Stimulated activated CD8-positive, alpha-beta memory T cell treated with anti-CD3 and anti-CD28 coated beads, Interleukin-12 subunit alpha, Interleukin-12 subunit beta, amount 100 ng/mL, for 1 hour (primary cell): Measurements from ENCODE around the gene MDGA2.
"Not testable (repeated sequence)": the region's sequence is repeated elsewhere in the genome, so short reads cannot be mapped to it uniquely, and the experiment has no call there.

Experiments
- DNase-seq: peaks from one replicate; pipeline ENCODE4 v3.0.0-alpha.2; 2020; ENCODE audit warnings: low read depth

The MDGA2 gene

GRCh38 chr14:47226877-47227520 lies 448.4 kb downstream of the MDGA2 start:
- DNase-seq = no peak

DNA sequence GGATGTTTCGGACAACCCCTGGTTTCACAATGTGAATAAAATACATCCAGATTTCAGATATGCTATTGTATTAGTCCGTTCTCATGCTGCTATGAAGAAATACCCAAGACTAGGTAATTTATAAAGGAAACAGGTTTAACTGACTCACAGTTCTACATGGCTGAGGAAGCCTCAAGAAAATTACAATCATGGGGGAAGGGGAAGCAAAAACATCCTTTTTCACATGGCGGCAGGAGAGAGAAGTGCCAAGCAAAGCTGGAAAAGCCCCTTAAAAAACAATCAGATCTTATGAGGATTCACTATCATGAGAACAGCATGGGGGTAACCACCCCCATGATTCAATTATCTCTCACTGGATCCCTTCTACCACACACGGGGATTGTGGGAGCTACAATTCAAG lies 451.7 kb downstream of the MDGA2 start:
- DNase-seq = no peak

GRCh38 chr14:47220096-47220495 lies 455.3 kb downstream of the MDGA2 start:
- no peak for DNase-seq

DNA sequence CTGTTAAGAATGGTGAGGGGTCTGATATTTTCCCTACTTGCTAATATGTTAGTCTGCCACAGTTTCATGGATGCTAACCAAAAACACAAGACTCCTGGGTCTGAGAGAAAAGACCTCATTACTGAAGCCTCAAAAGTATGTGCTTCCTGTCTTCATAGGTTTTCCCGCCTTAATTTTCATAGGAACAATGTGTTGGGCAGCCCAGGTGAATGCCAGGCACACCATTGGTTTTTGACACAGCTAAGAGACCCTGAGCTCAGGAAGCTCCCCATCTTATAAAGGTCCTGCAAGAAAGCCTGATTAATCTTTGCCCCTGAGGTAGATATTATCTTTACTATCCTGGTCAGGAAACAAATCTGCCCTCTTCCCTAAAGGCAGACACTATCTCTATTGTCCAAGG lies 464.1 kb downstream of the MDGA2 start:
- no peak for DNase-seq

DNA sequence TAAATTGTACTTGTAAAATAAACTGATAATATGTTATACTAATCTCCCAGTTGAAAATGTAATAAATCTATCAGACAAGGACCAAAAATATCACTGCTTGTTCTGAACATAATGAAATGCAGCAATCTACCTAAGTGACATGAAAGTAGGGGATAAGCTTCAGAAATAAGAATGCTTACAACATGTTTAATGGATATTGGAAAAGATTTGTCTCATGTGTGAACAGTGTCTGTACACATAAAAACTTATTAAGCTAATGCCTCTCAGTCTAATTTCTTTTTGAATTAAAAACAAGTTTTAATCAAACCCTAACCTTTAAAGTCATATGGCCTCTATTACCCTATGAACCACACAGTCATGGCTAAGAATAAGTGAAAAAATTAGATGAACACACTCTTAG lies 465.3 kb downstream of the MDGA2 start:
- no peak for DNase-seq

DNA sequence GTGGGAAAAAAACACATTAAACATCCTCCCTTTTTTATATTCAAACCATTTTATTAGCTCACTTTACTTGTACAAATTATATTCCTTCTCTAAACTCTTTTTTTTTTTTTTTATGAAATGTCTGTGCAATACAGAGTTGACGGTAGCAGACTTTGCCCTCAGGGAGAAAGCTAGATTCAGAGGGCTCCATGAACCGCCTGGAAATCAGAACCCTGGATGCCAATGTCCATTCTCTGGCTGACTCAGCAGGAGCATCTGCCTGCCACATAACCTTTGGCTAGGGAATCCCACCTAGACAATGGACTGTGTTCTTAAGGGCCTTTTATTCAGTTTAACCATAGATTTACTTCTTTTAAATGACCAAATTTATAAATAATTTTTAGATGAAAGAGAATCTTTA lies 467.0 kb downstream of the MDGA2 start:
- DNase-seq = no peak

DNA sequence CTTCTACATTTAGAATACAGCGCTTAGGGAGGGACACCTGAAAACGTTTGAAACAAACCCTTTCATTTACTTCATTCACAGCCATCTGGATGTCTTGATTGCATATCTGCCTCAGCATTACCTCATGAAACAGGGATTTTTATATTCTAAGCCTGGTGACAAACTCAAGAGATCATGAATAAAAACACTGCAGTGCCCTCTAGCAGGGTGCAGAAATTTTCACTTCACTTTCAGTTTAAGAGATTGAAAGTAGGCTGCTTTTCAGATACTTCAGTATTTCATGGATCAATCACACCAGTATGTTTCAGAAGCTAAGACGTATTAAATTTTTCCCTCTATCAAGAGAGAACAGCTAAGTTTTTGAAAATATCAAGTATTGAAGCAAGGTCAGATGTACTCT lies 467.8 kb downstream of the MDGA2 start:
- DNase-seq = no peak

DNA sequence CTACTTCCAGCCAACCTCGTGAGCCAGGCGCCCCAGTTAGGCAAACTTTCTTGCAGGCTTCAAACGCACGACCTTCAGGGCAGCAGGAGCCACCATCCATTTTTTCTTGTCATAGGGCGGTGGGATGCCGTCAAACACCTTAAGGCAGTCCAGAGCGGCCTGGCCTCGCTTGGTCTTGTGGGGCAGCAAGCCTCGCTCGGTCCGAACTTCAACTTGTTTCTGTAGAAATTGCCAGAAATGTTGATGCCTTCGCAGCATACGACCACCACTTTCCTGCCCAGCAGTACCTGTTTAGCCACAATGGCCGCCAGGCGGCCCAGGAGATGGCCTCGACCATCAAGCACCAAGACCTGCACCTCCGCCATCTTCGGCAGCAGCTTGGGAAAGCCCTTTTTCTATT lies 474.7 kb downstream of the MDGA2 start:
- DNase-seq = no peak

DNA sequence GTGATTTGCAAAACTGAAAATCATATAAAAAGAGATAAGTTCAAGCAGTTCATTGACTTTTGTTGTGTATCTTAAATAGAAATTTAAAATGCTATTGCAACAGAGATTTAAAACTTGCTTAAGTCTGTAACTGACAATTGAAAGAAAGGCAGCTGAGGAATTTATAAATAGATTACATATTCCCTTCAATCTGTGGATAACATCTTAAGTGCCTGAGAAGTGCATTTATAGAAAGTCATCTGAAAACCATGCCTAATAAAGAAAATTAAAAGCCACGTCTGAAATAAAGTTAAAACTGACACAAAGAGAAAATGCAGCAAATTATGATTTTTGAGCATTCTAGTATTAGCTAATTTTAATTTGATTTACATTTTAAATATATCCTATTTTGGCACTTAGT lies 479.8 kb downstream of the MDGA2 start:
- DNase-seq = no peak

DNA sequence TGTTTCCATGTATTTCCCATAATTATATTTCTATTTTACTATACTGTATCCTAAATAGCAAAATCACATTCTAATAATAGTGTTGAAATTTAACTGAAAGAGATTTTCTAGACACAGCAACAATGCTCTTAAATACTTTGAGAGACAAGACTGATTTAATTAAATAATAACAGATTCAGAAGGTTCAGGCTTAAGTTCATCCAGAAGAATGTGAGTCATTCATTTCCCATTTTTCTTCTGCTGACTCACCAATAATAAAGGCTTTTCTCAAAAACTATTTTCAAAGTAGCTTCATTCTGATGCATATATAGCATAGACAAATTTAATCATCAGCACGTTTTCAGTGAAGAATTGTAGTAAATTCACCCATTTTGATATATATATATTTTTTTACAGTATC lies 481.4 kb downstream of the MDGA2 start:
- no peak for DNase-seq

- not testable (repeated sequence) for DNase-seq
Observed at GRCh38 chr14:47192203-47192602, 483.2 kb downstream of the MDGA2 start.

DNA sequence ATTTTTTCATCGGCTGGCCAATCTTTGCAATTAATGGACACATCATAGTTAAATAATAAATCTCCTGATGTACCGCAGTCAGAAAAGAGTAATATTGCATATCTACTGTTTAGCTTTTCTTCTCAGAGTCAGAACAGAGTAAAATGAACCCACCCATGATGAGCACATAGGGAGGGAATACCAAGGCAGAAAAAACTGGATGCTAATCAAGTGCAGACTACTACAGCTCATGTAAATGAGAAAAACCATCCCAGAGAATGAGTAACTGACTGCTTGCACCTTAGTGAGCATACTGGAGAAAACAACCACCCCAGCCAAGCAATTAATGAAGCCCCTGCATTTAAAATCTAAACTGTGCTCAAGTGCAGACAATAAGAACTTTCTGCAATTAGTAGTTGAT lies 483.7 kb downstream of the MDGA2 start:
- DNase-seq = no peak

GRCh38 chr14:47189911-47190484 lies 485.4 kb downstream of the MDGA2 start:
- DNase-seq = no peak

DNA sequence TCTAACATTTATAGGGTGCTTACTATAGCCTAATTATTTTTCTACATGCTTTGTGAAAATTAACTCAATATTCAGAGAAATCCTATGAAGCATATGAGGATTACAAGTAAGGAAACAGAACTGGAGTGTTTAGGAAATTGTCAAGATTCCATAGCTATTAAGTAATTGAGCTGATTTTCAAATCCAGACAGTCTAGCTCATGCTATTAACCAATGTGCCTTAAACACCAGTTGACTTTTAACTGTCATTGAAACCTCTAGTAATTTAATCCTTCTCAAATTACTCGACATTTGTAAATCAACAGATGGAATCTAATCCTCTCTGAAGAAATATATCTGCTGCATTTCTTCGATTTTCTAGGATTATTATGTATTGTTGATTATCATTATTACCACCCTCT lies 488.9 kb downstream of the MDGA2 start:
- DNase-seq = no peak

- DNase-seq = no peak
Observed at GRCh38 chr14:47179906-47180305, 495.5 kb downstream of the MDGA2 start.

GRCh38 chr14:47171896-47172295 lies 503.5 kb downstream of the MDGA2 start:
- DNase-seq = not testable (repeated sequence)

- no peak for DNase-seq
Observed at GRCh38 chr14:47167402-47167801, 508.0 kb downstream of the MDGA2 start.

DNA sequence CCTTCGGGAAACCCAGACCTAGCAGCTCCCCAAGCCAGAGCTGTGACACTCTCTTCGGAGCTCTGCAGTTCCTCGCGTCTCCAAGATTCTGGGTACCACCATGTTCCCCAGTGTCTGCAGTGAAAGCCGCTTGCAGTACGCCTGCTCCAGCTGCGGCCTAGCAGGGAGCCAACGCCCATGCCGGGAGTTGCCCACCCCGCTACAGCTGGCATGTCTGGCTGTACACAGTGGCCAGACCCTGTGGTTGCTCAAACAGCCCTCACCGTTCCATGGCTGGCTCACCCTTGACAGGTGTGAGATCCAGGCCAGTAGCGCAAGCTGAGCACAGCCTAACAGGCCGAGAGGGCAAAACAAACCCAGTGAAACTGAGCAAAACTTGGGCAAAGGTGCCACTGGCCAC lies 520.0 kb downstream of the MDGA2 start:
- DNase-seq = no peak

DNA sequence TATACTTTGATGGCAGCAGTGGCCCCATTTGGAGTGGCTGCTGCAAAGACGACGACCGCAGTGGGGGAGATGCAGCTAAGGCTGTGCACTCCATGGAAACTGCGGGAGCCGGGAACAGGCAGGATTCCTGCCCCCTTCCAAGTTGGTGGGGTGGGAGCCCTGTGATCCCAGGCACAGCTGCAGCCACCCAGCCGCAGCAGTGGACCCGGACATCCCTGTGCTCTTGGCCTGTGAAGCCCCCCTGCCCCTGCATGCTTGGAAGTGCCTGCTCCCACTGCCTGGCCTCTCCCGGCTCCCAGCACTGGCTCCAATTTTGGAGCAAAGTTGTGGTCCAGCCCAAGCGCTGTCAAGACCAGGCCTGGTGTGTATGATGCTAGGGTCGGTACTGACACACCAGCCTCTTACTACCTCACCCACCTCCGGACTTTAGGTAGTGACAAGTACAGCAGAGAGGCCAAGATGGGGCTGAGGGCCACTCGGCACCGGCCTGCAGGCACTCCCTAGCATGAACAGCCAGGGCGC lies 521.1 kb downstream of the MDGA2 start:
- DNase-seq = no peak

DNA sequence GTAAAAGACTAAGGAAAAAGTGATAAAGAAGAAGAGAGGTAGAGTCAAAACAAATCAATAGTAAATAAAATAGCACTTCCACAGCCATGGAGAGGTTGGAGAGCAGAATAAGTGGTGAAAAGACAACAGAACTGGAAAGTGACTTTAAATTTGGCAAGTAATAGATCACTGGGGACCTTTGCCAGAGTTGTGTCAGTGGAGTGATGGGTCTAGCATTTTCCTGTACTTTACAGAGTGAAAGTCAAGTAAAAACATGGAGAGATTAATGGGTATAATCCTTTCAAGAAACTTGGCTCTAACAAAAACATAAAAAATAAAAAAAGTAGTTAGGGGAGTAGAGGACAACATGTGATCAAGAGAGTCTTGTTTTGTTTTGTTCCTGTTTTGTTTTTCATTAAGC lies 521.7 kb downstream of the MDGA2 start:
- no peak for DNase-seq

- DNase-seq = no peak
Observed at GRCh38 chr14:47150267-47150666, 525.1 kb downstream of the MDGA2 start.

GRCh38 chr14:47149326-47149725 lies 526.1 kb downstream of the MDGA2 start:
- DNase-seq = no peak

GRCh38 chr14:47148686-47149085 lies 526.7 kb downstream of the MDGA2 start:
- DNase-seq = no peak

DNA sequence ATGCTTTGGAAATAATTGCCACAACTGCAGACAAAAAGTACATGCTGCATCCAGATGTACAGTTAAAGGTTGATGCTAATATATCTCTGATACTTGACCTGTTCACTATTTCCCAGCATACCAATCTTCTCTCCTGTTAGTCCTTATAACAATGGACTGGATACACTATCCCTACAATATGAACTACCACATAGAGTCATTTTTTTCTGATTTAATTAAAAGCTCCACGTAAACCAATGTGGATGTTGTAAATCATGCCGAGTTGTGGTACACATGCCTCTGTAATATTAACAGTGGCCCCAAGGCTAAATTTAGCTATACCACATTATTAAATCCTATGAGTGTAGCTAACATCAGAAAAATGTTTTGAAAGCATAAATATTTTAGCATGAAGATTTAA lies 554.8 kb downstream of the MDGA2 start:
- no peak for DNase-seq
